HepG2 (cell line): ENCODE measurements around the gene SART1. TPM values are rescaled to one million over a fixed set of nuclear protein-coding genes. Genes with fewer than 3 reads are reported as not detected.
A peak's percentile ranks its signal among the peaks of the same experiment; 100 is the strongest.

Experiments used
- CENPX ChIP-seq: sonication (generic); formaldehyde crosslinking; IDR thresholded peaks from 2 replicates; pipeline ENCODE4 v1.9.0; 2021; ENCODE audit warnings: mild to moderate bottlenecking, missing genetic modification reagents, moderate library complexity
- CTCF ChIP-seq: sonication (generic); formaldehyde crosslinking; IDR thresholded peaks from 2 replicates; pipeline ENCODE4 v1.5.0; 2020; ENCODE audit warnings: mild to moderate bottlenecking, missing genetic modification reagents, moderate library complexity
- ELF3 ChIP-seq: IDR thresholded peaks from 2 replicates; pipeline ENCODE4 v1.6.1; 2016; ENCODE audit warnings: missing genetic modification reagents, missing compliant biosample characterization
- ELF4 ChIP-seq: sonication (generic); formaldehyde crosslinking; IDR thresholded peaks from 2 replicates; pipeline ENCODE4 v1.5.0; 2020; ENCODE audit warnings: missing genetic modification reagents, mild to moderate bottlenecking, moderate library complexity, borderline replicate concordance
- FOSL2 ChIP-seq: sonication (generic); formaldehyde crosslinking; IDR thresholded peaks from 2 replicates; pipeline ENCODE4 v1.4.0; 2020; ENCODE audit warnings: missing genetic modification reagents
- GLI4 ChIP-seq: sonication (generic); formaldehyde crosslinking; IDR thresholded peaks from 2 replicates; pipeline ENCODE4 v1.5.1; 2020; ENCODE audit warnings: missing genetic modification reagents, mild to moderate bottlenecking, moderate library complexity, borderline replicate concordance
- HMG20B ChIP-seq: conservative IDR thresholded peaks from 2 replicates; pipeline ENCODE4 v1.6.1; 2016; ENCODE audit warnings: missing genetic modification reagents, missing compliant biosample characterization
- HMGXB4 ChIP-seq, 2 experiments: sonication (generic) in 1 of 2; formaldehyde crosslinking in 1 of 2; IDR thresholded peaks; 2 replicates each; pipeline versions ENCODE4 v1.4.0 to v1.6.1; 2018 to 2020; ENCODE audit warnings: missing genetic modification reagents in 2 of 2, borderline replicate concordance in 1 of 2, low read depth in 1 of 2, mild to moderate bottlenecking in 1 of 2, missing biosample characterization in 1 of 2
- KDM3A ChIP-seq: IDR thresholded peaks from 2 replicates; pipeline ENCODE4 v1.6.1; 2018; ENCODE audit warnings: low read depth, missing compliant biosample characterization
- KDM5A ChIP-seq: fragments of 200-600 bp; sonication (generic); IDR thresholded peaks from 2 replicates; pipeline ENCODE4 v1.7.0; 2018; ENCODE audit warnings: antibody characterized with exemption, mild to moderate bottlenecking, low read length, borderline replicate concordance
- MAFK ChIP-seq, 2 experiments: IDR thresholded peaks in 1 of 2; conservative IDR thresholded peaks in 1 of 2; 2 replicates each; pipeline ENCODE4 v1.6.1; 2011; ENCODE audit warnings: improper control_type of control experiment in 2 of 2, low read length in 2 of 2
- MIXL1 ChIP-seq: IDR thresholded peaks from 2 replicates; pipeline ENCODE4 v1.6.1; 2016
- MYNN ChIP-seq: sonication (generic); formaldehyde crosslinking; IDR thresholded peaks from 2 replicates; pipeline ENCODE4 v1.4.0; 2020; ENCODE audit warnings: mild to moderate bottlenecking, low read depth, missing genetic modification reagents
- PITX1 ChIP-seq: sonication (generic); formaldehyde crosslinking; IDR thresholded peaks from 2 replicates; pipeline ENCODE4 v1.5.1; 2020; ENCODE audit warnings: mild to moderate bottlenecking, missing genetic modification reagents
- SAP130 ChIP-seq: IDR thresholded peaks from 2 replicates; pipeline ENCODE4 v1.6.1; 2016; ENCODE audit warnings: low read depth
- SMAD3 ChIP-seq: sonication (generic); formaldehyde crosslinking; IDR thresholded peaks from 2 replicates; pipeline ENCODE4 v1.4.0; 2020; ENCODE audit warnings: missing genetic modification reagents
- ZNF558 ChIP-seq: sonication (generic); formaldehyde crosslinking; IDR thresholded peaks from 2 replicates; pipeline ENCODE4 v1.9.0; 2022; ENCODE audit warnings: mild to moderate bottlenecking, missing genetic modification reagents, borderline replicate concordance
- polyA plus RNA-seq, 8 experiments: library from polyadenylated mRNA; depleted of rRNA in 3 of 8; stranded (reverse) in 7 of 8; unstranded in 1 of 8; fragments of >200 nt; fragmentation: Illumina TruSeq in 4 of 8; extraction: Trizol in 4 of 8; gene quantifications; 2 replicates each; pipeline versions ENCODE4 v1.2.1 to v1.2.3, GENCODE V29; 2011 to 2016; ENCODE audit warnings: low read depth in 4 of 8, missing spikeins in 1 of 8, mixed read lengths in 1 of 8; ENCODE audit not compliant: insufficient read depth in 1 of 8
- total RNA-seq, 5 experiments: library from RNA; depleted of rRNA; stranded (reverse); fragments of >200 nt; fragmentation: Illumina TruSeq; extraction: Trizol; gene quantifications; 2 replicates each; pipeline ENCODE4 v1.2.3, GENCODE V29; 2016; ENCODE audit warnings: low read depth in 1 of 5
- TF ChIP-seq, protein P1 (sequence below): sonication (generic); formaldehyde crosslinking; IDR thresholded peaks from 2 replicates; pipeline ENCODE4 v1.4.0; 2020; ENCODE audit warnings: missing genetic modification reagents, borderline replicate concordance
- TF ChIP-seq, protein P2 (sequence below): sonication (generic); formaldehyde crosslinking; conservative IDR thresholded peaks from 2 replicates; pipeline ENCODE4 v1.8.0; 2022; ENCODE audit warnings: mild to moderate bottlenecking, moderate library complexity, missing genetic modification reagents
- TF ChIP-seq, protein P3 (sequence below): IDR thresholded peaks from 2 replicates; pipeline ENCODE4 v1.6.1; 2016; ENCODE audit warnings: mild to moderate bottlenecking

Gene SART1
- total and polyA plus RNA-seq, 2 of the 13 experiments (the other 11 are each of a cell fraction or from before 2014, with no cell fraction given) = 11.3 to 22.5 TPM

- TF ChIP-seq, protein P1, sequence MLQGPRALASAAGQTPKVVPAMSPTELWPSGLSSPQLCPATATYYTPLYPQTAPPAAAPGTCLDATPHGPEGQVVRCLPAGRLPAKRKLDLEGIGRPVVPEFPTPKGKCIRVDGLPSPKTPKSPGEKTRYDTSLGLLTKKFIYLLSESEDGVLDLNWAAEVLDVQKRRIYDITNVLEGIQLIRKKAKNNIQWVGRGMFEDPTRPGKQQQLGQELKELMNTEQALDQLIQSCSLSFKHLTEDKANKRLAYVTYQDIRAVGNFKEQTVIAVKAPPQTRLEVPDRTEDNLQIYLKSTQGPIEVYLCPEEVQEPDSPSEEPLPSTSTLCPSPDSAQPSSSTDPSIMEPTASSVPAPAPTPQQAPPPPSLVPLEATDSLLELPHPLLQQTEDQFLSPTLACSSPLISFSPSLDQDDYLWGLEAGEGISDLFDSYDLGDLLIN (CRISPR knock-in tag) = no peak
- peak; percentile 53 to 73; a peak in 3 of 4 replicates for TF ChIP-seq MAFK (conservative IDR thresholded peaks at IDR 0.05 in 1 of 2, IDR thresholded peaks at IDR 0.05 in 1 of 2; ENCODE audit: low read length in 2 of 2)
- no peak for TF ChIP-seq CENPX (CRISPR knock-in tag)
- peak; percentile 97 for TF ChIP-seq CTCF (CRISPR knock-in tag)
- TF ChIP-seq, protein P2, sequence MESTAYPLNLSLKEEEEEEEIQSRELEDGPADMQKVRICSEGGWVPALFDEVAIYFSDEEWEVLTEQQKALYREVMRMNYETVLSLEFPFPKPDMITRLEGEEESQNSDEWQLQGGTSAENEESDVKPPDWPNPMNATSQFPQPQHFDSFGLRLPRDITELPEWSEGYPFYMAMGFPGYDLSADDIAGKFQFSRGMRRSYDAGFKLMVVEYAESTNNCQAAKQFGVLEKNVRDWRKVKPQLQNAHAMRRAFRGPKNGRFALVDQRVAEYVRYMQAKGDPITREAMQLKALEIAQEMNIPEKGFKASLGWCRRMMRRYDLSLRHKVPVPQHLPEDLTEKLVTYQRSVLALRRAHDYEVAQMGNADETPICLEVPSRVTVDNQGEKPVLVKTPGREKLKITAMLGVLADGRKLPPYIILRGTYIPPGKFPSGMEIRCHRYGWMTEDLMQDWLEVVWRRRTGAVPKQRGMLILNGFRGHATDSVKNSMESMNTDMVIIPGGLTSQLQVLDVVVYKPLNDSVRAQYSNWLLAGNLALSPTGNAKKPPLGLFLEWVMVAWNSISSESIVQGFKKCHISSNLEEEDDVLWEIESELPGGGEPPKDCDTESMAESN (CRISPR knock-in tag) = peak; percentile 37; the same call in 1 of the 2 replicates
- peak; percentile 46; the same call in 1 of the 2 replicates for TF ChIP-seq ELF4 (CRISPR knock-in tag)
- peak; percentile 50 for TF ChIP-seq ELF3 (CRISPR knock-in tag)
- peak; percentile 61; the same call in 1 of the 2 replicates for TF ChIP-seq MIXL1 (CRISPR knock-in tag)
- TF ChIP-seq, protein P3, sequence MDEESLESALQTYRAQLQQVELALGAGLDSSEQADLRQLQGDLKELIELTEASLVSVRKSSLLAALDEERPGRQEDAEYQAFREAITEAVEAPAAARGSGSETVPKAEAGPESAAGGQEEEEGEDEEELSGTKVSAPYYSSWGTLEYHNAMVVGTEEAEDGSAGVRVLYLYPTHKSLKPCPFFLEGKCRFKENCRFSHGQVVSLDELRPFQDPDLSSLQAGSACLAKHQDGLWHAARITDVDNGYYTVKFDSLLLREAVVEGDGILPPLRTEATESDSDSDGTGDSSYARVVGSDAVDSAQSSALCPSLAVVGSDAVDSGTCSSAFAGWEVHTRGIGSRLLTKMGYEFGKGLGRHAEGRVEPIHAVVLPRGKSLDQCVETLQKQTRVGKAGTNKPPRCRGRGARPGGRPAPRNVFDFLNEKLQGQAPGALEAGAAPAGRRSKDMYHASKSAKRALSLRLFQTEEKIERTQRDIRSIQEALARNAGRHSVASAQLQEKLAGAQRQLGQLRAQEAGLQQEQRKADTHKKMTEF (CRISPR knock-in tag) = peak; percentile 42; the same call in 1 of the 2 replicates
- no peak for TF ChIP-seq ZNF558 (CRISPR knock-in tag)
- TF ChIP-seq MYNN = peak; percentile 37; the same call in 1 of the 2 replicates
- 0 out of 2 replicates have a peak, but pooled peaks have one; percentile 32 for TF ChIP-seq GLI4 (CRISPR knock-in tag)
- 0 out of 2 replicates have a peak, but pooled peaks have one; percentile 13 for TF ChIP-seq HMG20B
- TF ChIP-seq SMAD3 = peak; percentile 72; the same call in 1 of the 2 replicates
- 0 out of 2 replicates have a peak, but pooled peaks have one; percentile 38 for TF ChIP-seq PITX1
- TF ChIP-seq FOSL2 (CRISPR knock-in tag) = peak; percentile 42; the same call in 1 of the 2 replicates
- peak; percentile 64 for TF ChIP-seq SAP130 (CRISPR knock-in tag)
- TF ChIP-seq KDM5A = peak; percentile 39; the same call in 1 of the 2 replicates
- peak; percentile 73 to 91 for TF ChIP-seq HMGXB4 (CRISPR knock-in tag; IDR thresholded peaks at IDR 0.05; ENCODE audit: borderline replicate concordance in 1 of 2, low read depth in 1 of 2)
- peak; percentile 81 for TF ChIP-seq KDM3A (CRISPR knock-in tag)
These were observed 27.5 kb downstream of the SART1 start (continued) for GRCh38 chr11:65988791-65989592.
